HG03571 (cell line): Measurements from ENCODE around the gene MYF5.
"Not testable (repeated sequence)": the region's sequence is repeated elsewhere in the genome, so short reads cannot be mapped to it uniquely, and the experiment has no call there.

Experiments
- ATAC-seq: cut with Tn5 transposase; IDR thresholded peaks from one replicate; pipeline ENCODE4 v1.9.1; 2021; ENCODE audit not compliant: unreplicated experiment

MYF5 gene

DNA sequence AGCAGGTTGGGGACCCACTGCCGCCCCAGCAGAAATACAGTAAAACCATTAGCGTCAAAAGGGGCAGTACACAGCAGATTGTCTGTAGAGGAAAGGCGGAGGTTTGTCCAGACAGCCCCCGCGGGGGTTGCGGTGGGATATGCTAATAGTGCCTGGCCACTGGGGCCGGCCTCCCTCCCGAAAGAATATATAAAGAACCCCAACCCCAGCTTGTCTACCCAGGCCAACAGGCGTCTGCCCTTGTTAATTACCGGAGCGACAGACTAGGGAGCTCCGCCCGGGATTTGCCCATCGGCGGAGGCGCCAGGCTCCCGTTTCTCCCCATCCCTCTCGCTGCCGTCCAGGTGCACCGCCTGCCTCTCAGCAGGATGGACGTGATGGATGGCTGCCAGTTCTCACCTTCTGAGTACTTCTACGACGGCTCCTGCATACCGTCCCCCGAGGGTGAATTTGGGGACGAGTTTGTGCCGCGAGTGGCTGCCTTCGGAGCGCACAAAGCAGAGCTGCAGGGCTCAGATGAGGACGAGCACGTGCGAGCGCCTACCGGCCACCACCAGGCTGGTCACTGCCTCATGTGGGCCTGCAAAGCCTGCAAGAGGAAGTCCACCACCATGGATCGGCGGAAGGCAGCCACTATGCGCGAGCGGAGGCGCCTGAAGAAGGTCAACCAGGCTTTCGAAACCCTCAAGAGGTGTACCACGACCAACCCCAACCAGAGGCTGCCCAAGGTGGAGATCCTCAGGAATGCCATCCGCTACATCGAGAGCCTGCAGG, at the start of gene MYF5:
Gene MYF5, plus strand, starts transcription at position 217 of the 774 bp plus-strand sequence. Its CDS starts 152 bp downstream, at position 369.
- no peak for ATAC-seq

DNA sequence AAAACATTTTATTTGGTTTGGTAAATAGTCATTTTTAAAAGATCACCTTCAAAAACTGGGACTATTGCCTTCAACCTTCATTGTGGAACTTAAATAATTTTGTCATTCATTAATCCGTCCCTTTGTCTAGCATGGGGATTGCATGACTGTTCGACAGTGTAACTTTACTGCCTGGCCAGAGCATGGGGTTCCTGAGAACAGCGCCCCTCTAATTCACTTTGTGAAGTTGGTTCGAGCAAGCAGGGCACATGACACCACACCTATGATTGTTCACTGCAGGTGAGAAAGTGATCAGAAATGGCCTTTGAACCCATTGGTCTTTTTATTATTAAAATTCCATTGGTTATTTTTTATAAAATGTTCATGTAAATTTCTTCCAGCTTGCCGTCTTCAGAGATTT, 46.5 kb upstream of the MYF5 start:
- no peak for ATAC-seq

DNA sequence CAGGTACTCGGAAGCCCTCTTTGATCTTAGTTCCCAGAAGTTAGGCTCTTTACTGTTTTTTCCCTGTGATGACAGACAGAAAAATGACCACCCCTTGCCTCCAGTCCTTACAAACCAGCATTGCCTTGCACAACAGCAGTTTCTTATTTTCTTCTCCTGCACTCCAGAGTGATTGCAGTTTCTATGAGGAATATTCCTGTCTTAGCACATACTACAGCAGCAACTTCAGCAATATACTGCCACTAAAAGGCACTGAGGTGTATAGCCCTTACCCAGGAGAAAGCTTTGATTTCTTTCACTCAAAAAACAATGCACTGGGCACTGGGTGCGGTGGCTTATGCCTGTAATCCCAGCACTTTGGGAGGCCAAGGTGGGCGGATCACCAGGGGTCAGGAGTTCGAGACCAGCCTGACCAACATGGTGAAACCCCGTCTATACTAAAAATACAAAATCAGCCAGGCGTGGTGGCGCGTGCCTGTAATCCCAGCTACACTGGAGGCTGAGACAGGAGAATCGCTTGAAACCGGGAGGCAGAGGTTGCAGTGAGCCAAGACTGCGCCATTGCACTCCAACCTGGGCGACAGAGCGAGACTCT, 40.6 kb upstream of the MYF5 start:
- ATAC-seq = not testable (repeated sequence)

DNA sequence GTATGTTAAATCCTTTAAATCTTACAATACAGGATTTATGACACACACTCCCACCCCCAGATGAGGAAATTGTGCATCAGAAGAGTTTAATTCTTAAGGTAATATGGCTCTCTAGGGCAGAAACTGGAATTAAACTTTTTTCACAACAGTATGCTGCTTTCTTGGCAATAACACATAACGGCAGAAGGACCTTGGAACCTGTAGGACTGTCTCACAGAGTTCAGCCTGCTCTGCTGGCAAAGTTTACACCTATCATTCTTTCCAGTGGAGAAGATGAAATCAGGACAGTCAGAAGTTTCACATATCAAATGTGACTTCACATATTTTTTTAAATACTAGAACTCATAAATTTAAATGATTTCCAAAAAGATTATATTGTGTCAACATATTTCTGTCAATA, 39.9 kb upstream of the MYF5 start:
- ATAC-seq = no peak

DNA sequence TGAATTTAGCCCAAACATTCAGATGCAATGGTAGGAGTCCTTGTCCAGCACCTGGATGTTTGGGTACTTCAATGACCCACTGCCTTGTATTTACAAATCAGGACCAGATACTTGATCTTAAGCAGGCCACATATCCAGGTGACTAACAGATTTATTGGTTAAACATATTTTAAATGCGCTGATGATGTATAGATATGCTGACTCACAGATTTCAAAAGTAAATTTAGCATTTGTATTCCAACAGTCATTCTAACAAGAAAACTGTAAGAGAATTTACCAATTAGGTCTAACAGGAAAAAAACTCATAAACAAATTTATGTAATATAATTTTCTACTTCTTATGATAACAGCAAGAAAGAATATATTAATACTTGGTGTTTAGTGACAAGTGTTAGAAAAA, 38.7 kb upstream of the MYF5 start:
- ATAC-seq = no peak

DNA sequence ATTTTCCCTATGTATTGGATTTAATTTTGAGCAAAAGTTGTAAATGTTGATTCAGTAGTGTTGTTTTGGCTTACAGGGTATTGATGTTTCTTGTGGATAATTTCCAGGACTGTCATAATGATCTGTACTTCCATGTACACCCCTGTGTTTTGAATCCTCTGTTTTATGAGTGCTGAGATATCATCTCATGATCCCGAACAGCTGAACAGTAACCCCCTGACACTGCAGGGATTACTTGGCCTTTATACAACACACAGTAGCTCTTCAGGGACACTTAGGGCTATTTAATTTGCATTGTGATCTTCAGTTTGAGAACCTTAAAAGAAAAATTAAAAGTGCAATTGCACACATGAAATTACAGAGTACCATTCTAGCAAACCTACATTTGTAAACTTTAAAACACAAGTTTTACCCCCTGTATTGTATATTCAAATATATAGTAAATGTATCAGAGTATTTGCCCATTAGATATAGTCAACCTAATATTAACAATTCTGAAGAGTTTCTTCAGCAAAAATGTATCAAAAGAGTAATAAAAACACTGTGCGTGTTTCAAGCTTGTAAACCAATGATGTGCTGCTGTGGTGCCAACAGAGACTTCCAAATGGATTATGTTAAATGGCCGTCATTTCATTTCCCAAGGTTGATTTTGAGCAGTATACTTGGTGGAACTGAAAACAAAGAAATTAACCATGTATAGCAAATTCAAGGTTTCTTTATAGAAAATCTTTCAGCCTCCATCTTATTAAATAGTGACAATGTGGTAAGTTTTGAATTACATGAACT, 37.2 kb upstream of the MYF5 start:
- ATAC-seq = no peak

DNA sequence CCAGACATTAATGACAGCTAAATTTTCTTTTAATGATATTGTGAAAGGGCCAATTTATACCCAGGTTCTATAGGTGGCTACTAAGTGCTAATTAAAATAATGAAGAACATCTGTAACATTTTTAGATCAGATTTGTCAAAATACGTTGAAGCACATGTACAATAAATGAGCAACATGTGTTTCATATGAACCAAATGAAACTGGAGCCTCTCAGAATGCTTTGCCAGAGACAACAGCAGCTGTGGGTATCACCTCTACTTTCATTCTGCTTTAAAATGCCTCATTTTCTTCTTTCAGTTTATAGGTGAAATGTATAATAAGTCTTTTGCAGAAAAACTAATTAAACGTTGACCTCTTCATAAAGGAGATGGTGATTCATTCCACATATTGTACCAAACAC, 35.4 kb upstream of the MYF5 start:
- ATAC-seq = no peak

DNA sequence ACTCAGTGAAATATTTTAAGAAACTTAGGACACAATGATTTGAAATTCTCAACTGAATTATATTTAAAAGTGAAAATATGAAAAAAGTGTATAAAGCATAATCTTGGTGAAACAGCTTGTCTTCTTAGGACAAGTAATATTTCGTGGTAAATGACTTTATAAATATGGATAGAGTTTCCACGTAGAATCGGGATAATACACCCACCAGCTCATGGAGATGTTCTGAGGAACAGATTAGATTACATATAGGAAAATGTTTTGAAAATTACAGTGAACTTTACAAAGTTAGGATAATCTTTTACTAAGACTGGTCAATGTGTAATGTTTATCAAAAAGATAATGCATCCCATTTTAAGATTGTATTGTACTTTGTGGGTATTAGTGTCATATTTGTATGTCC, 34.9 kb upstream of the MYF5 start:
- ATAC-seq = no peak

DNA sequence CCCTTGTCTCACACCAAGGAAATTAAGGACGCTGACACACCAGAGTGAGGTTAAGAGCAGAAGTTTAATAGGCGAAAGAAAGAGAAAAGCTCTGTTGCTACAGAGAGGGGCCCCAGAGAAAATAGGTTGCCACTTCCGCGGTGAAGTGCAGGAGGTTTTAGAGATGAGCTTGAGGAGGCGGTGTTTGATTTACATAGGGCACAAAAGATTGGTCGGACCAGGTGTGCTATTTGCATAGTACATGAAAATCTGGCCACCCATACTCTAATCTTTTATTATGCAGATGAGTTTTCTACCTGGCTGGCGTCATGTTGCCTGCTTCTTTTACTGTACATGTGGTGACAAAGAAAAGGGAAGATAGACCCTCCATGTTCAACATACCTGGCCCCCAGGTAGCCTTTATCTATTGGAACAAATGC, 32.6 kb upstream of the MYF5 start:
- ATAC-seq = no peak

DNA sequence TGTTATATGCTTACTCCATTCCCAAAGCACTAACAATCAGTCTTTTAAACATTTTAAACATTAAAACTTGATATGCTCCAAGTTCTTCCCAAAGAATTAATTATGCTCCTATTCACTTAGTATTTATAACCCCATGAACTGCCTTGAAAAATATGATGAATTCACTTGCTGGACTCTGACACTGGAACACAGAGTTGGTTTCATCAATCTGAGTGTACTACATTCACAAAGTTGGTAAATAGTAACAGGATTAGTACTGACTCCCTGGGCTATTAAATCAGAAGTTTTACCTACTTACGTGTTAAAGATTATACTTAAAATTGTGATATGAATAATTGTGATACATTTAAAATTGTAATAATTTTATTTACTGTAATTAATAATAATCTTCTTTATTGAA, 26.6 kb upstream of the MYF5 start:
- ATAC-seq = no peak

DNA sequence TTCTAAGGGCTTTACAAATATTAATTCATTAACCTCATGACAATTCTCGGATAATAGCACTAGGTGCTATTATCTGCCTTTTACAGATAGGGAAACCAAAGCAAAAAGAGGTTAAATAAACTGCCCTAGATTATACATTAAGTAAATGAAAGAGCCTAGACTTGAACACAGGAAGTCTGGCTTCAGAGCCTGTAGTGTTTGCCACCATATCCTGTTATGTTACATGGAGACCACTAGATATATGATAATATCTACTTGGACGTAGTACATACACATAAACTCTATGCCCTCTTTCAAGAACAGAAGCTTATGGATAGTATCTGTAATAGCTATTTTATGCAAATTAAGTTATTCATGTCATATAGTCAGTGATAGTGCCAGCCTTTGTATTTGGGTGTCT, 26.2 kb upstream of the MYF5 start:
- no peak for ATAC-seq

DNA sequence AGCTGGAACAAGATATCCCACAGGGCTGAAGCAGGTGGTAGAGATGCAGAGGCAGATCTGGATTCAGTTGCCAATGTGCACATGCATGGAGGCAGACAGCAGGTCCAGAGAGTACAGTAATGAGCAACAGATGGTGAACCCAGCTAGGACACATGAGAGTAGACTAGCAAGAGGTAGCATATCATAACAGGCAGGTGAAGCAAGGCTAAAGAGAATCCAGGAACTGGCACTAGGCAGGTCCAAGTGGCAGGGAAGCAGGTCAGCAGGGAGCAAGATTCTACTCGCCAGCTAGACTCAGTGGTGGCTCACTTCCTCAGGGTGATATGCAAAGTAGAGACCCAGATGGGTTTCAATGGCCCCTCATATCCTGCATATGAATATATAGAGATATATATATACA, 24.6 kb upstream of the MYF5 start:
- ATAC-seq = no peak

DNA sequence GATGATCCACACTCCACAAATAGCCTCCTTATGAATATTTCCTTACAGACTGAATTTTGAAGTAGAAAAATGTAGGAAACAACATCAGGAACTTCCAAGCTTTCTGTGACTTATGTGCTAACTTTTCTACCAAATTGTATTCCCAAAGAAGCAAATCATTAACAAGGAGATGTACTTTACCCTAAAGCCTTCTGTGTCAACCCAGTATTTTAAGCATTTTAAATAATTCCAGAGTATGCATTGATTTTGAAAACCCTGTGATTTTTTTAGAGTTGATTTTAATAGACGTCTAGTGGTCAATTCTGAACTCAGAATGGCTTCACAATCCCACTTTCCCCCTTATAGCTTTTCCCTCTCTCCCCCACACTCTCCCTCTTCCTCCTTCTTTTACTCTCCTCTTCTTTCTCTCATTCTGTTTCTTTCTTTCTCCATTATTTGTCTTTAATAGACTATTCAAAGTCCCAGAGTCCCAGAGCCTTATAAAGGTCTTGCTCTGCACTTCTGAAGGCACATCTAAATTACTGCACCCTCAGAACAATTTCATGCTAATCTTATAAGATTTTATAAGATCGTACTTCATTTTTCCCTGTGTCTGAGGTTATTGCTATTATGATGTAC, 19.3 kb upstream of the MYF5 start:
- ATAC-seq = no peak

DNA sequence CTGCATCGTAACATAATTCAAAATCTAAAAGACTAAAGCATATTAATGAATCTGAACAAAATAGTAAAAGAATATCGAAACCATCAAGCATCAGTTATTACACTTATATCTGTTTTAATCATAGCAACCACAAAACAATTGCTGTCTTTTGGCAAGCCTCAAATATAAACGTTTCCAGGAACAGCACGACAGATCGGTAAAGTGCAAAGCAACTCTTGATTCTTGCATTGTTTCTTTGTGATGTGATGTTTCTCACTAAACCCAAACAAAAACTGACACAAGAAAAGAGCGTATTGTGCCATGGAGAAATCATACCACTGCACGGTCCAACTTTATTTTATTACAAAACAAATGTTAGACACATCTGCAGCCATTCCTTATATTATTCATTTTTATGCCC, 18.5 kb upstream of the MYF5 start:
- ATAC-seq = no peak

DNA sequence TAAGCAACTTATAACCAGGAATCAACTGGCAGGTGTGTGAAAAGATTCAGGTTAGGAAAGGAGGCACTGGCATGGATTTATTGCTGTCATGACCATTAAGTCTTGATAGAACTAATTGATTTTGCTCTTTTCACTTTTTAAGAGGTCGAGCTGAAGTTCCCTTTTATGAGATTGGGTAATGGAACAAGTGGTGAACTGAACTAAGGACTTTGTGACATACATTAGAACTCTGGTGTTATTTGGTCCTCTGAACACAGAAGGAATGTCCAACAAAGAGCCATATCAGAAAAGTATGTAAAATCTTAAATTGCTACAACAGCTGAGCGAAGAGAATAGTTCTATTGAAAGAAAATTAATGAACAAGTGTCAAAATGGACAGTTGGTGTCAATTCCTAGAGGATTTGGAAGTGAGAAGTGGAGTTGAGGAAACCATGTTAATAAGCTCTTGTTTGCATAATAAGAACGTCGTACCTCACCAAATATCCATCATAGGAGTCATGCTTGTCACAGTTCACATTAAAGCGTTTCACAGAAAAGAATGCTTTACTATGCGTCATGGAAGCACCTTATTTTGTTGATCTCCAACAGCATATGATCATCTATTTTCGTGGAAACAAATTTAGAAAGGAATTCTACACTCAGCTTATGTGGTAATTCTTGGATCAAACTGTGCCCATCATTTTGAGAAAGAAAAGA, 17.7 kb upstream of the MYF5 start:
- ATAC-seq = no peak

DNA sequence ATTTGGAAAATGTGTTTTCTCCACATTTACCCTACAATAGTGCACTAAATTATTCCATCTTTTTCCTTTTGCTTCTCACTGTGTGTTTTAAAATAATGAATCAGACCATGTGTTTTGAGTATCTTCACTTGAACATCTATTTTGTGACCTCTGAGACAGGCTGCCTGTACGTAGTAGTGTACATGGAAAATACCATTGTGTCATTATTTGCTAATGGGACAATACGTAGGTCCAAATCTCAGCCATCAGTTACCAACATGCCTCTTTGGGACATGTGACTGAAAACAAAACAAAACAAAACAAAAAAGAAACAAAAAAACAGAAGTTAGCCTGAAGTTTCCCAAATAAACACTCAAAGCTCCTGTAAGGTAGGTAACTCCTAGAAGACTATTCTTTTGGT, 16.4 kb upstream of the MYF5 start:
- ATAC-seq = no peak

DNA sequence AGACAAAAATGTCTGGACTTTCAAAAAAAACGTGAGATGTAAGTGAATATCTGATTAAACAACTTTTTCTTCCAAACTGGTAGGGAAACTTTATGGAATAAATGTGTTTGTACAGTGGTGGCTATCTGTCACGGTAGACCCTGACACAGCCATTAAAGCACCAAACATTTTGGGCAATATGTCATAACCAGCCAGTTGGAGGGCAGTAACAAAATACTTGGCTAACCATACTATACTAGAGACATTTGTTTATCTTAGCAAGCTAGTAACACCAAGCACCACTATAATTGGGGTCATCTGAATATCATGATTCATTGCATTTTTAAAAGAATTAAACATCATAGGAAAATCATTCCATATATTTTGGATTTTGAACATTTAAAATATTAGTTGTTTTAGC, 15.3 kb upstream of the MYF5 start:
- ATAC-seq = no peak

DNA sequence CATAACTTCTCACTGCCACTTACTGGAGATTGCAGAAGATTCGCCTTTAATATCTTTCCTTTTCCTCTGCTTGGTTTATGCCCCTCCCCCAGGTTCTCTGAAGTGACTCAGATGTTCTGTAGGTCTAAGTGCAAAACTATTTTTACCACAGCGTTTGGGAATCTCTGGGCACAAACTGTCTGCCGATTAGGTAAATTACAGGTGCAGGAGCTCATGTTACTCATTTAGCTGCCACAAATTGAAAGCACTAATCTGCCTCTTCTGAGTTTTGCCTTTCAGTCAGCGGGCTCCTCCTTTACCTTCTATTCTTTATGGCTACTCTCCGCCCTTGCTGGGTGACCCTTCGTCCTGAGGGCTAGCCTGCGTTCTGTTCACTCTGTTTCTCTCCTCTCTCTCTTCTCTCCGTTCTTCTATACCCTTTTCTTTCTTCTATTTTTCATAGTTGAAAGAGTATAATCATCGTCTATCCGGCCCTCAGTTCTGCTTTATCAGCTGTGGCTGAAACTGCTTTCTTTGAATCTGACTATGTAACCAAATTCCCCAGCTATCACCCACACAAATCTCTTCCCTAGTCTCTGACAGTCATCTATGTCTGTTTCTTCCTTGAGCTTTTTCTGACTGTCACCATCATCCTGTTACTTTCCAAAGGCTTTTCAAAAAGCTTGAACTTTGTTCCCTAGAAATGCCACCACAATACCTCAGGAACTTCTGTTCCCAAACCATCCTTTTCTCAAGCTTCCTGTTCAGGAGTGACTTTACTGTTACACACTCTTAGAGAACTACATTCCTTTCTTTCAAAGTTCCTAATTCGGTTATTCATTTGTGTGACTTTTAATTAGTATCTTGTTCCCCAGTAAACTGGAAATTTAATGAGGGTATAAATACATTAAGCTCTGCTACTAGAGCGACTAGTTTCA, 13.6 kb upstream of the MYF5 start:
- peak; percentile 78 for ATAC-seq

DNA sequence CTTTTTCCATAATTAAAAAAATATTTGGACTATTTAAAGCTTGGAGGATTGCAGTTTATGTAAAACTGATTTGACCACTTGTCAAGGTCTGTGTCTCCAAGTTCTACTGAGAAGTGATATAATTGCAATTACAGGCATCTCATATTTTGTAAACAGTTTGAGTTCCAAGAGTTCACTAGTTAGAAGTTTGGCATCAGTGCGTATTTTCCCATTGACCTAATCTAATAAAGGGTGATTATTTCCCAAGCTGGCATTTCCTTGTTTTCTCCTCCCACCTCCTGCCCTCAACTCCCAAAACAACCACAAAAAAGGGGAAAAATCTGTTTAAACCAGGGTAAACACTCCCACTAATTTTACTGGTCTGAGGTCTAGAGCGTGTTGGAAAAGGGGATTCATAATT, 12.3 kb upstream of the MYF5 start:
- ATAC-seq = no peak
